ENCODE measurements around the gene C15orf39.
"Not testable (repeated sequence)": the region's sequence is repeated elsewhere in the genome, so short reads cannot be mapped to it uniquely, and the experiment has no call there.

C15orf39 gene

DNA sequence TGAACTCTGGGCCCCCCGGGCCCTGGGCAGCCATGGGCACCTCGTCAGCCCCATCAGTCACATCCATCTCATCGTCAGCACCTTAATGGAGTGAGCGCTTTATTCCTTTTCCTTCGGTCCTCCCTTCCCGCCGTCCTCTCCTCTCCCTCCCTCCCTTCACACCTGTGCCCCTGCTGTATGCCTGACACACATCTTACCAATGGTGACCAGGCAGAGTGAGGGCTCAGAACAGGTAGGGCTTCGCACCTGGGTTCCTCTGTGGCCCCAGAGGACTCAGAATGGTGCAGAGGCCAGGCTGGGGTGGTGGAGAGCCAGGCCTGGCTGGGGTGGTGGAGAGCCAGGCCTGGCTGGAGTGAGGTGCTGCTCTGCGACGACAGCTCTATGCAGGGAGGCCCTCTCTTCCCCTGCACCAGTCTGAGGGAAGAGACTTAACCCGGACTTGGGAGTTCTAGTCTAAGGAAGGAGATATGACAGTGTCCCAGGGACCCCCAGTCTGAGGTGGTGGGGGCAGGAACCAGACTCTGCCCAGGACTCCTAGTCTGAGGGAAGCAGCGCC lies 11.6 kb downstream of the C15orf39 start:
- no peak overlapping the region for H3K27ac ChIP-seq (ENCODE audit: low read depth, low read length, severe bottlenecking)
- H3K4me3 ChIP-seq (ENCODE audit: extremely low read depth, insufficient read depth, low read length, poor library complexity, severe bottlenecking), result no peak overlapping the region
- peaks cover 42% of the 10 kb centered on the region for H3K36me3 ChIP-seq (ENCODE audit: control insufficient read depth, insufficient read depth, low read length)
- H3K4me1 ChIP-seq (ENCODE audit: control insufficient read depth, insufficient read depth, low read length, poor library complexity, severe bottlenecking), result no peaks in the 10 kb centered on the region
- WGBS, 2 experiments (ENCODE audit: insufficient coverage in 2 of 2), result 90 to 91% methylated on average over 9 to 10 of the region's 12 CpGs
- no peaks in the 10 kb centered on the region for H3K9me3 ChIP-seq (ENCODE audit: control insufficient read depth, low read length)

DNA sequence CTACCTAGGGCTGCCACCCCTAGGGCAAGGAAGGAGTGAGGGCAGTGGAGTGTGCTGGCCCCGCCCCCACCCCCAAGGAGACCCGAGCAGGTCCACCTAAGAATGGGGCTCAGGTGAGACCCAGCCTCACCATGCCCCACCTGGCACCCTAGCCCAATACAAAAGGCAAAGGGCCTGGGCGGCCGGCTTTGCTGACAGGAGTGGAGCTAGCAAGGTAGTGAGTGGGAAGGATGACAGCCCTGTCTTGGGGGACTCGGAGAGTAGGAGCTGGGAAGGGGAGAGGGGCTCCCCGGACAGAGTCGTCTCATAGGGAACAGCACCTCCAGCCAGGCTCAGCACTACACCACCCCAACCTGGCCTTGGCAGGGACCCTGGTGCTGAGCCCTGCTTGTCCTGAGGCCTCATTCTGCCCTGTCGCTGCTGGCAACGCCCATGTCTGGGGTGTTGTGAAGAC lies 12.1 kb downstream of the C15orf39 start:
- 94 to 97% methylated on average over 2 to 9 of the region's 9 CpGs for WGBS, 2 experiments (ENCODE audit: insufficient coverage in 2 of 2)
- Histone ChIP-seq H3K27ac (ENCODE audit: low read depth, low read length, severe bottlenecking) (no peak overlapping the region), H3K4me3 (ENCODE audit: extremely low read depth, insufficient read depth, low read length, poor library complexity, severe bottlenecking) (no peak overlapping the region), H3K9me3 (ENCODE audit: control insufficient read depth, low read length) (no peaks in the 10 kb centered on the region), H3K36me3 (ENCODE audit: control insufficient read depth, insufficient read depth, low read length) (peaks cover 37% of the 10 kb centered on the region), H3K4me1 (ENCODE audit: control insufficient read depth, insufficient read depth, low read length, poor library complexity, severe bottlenecking) (no peaks in the 10 kb centered on the region)

DNA sequence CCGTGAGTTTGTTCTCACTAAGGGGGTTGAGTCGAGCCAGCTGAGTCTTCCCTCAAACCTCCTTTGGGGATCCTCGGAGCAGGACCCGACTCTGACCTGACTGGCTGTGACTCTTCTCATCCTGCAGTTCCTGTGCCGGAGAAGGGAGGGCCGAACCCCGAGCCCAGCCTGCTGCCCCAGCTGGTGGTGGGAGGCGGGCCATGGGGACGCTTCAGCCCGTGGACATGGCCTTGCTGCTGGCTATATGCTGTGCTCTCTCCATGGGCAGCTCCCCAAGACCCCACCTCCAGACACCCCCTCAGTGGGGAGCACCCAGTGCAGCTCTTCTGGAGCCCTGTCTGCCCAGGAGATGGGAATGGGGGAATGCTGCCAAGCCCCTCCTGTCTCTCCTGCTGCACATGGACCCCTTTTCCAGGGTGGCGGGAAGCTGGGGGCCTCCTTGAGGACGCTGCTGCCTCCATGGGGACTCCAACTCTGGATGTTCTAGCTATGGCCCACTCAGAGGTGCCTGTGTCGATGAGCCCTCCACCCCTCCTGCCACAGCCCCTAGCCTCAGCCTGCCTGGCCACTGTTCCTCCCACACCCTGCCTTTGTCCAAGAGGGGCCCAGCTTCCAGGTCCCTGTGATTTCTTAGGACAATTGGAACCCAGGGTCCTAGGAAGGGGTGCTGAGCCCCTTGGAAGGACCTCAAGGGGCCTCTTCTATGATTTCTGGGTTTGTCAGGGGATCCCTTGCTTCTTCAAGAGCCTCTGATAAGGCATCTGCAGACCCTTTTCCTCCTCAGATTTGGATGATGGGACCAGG lies 12.8 kb downstream of the C15orf39 start:
- Histone ChIP-seq H3K4me3 (ENCODE audit: extremely low read depth, insufficient read depth, low read length, poor library complexity, severe bottlenecking) (no peak overlapping the region), H3K9me3 (ENCODE audit: control insufficient read depth, low read length) (no peaks in the 10 kb centered on the region), H3K4me1 (ENCODE audit: control insufficient read depth, insufficient read depth, low read length, poor library complexity, severe bottlenecking) (no peaks in the 10 kb centered on the region), H3K36me3 (ENCODE audit: control insufficient read depth, insufficient read depth, low read length) (peaks cover 30% of the 10 kb centered on the region), H3K27ac (ENCODE audit: low read depth, low read length, severe bottlenecking) (no peak overlapping the region)
- WGBS, 2 experiments (ENCODE audit: insufficient coverage in 2 of 2), result 79 to 86% methylated on average over 9 to 10 of the region's 13 CpGs

DNA sequence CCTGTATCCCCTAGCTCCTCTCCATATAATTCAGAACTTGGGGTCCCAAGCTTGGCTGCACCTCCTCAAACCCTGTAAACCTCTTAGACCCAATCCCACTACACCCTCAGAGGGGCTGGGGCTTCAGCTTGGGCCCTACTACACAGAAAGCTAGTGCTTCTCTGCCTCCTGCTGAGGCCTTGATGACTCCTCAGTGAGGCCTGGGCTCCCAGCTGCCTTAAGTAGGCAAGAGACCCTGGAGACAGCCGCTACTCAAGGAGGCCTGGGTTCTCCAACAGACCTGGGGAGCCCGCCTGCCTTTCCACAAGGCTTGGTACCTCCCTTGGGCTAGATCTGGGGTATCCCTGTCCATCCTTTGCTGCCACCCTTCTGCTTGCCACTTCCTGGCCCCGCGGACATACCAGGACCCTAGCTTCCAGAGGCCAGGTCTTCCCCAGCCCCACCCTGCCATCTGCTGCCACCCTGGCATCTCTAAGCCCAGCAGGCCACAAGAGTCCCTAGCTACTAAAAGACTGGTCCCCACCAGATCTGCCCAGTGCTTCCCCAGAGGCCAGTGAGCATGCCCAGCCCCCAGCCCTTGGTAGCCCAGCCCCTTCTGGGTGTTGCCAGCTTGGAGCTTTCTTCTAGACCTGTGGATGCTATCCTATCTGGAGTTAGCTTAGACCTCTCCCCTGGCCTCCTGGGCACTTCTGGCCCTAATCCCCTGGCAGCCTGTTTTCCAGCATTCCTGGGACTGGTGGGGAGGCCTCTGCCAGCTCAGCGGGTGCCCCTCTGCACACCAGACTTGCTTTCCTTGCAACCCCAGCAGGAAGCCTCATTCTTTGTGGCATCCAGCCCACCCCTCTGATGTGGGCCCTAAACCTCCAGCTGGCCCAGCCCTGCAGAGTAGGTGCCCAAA lies 13.7 kb downstream of the C15orf39 start:
- H3K9me3 ChIP-seq (ENCODE audit: control insufficient read depth, low read length), result no peaks in the 10 kb centered on the region
- 90 to 94% methylated on average over 4 to 5 of the region's 5 CpGs for whole genome bisulfite sequencing, 2 experiments (ENCODE audit: insufficient coverage in 2 of 2)
- H3K4me1 ChIP-seq (ENCODE audit: control insufficient read depth, insufficient read depth, low read length, poor library complexity, severe bottlenecking), result no peaks in the 10 kb centered on the region
- H3K27ac ChIP-seq (ENCODE audit: low read depth, low read length, severe bottlenecking), result no peak overlapping the region
- H3K36me3 ChIP-seq (ENCODE audit: control insufficient read depth, insufficient read depth, low read length), result peaks cover 22% of the 10 kb centered on the region
- no peak overlapping the region for H3K4me3 ChIP-seq (ENCODE audit: extremely low read depth, insufficient read depth, low read length, poor library complexity, severe bottlenecking)

DNA sequence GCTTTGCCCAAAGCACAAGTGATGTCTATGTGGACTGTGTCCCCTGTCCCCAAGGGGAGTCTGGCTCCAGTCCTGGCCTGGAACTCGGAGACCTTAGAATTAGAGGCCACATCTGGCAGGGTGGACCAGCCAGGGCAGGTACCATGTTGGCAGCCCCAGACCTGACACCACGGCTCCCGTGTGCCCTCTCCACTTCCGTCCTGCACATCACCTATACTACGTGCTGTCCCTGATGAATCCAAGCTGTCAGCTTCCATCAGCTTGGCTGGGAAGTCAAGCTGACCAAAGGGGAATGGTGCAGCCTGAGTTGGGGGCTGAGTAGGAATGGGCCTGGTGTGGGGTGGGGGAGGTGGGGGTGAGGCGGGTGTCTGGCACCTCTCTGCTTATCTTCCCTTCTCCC lies 15.3 kb downstream of the C15orf39 start:
- Histone ChIP-seq H3K36me3 (ENCODE audit: control insufficient read depth, insufficient read depth, low read length) (peaks cover 6% of the 10 kb centered on the region), H3K27ac (ENCODE audit: low read depth, low read length, severe bottlenecking) (no peak overlapping the region), H3K4me1 (ENCODE audit: control insufficient read depth, insufficient read depth, low read length, poor library complexity, severe bottlenecking) (no peaks in the 10 kb centered on the region), H3K4me3 (ENCODE audit: extremely low read depth, insufficient read depth, low read length, poor library complexity, severe bottlenecking) (no peak overlapping the region), H3K9me3 (ENCODE audit: control insufficient read depth, low read length) (no peaks in the 10 kb centered on the region)
- WGBS, 2 experiments (ENCODE audit: insufficient coverage in 2 of 2), result 98 to 100% methylated on average over 4 to 5 of the region's 6 CpGs

DNA sequence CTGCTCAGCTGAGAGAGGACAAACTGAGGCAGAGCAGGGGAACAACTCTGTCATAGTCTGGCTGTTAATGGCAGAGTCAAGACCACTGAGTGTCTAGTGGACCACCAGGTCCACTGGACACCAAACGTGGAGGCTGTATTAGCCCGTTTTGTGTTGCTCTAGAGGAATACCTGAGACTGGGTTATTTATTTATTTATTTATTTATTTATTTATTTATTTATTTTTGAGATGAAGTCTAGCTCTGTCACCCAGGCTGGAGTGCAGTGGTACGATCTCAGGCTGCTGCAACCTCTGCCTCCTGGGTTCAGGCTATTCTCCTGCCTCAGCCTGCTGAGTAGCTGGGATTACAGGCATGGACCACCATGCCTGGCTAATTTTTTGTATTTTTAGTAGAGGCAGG lies 15.9 kb downstream of the C15orf39 start:
- H3K36me3 ChIP-seq (ENCODE audit: control insufficient read depth, insufficient read depth, low read length); H3K9me3 ChIP-seq (ENCODE audit: control insufficient read depth, low read length): not testable (repeated sequence)
- WGBS, 2 experiments (ENCODE audit: insufficient coverage in 2 of 2), result 88 to 100% methylated on average over 1 of the region's 3 CpGs

DNA sequence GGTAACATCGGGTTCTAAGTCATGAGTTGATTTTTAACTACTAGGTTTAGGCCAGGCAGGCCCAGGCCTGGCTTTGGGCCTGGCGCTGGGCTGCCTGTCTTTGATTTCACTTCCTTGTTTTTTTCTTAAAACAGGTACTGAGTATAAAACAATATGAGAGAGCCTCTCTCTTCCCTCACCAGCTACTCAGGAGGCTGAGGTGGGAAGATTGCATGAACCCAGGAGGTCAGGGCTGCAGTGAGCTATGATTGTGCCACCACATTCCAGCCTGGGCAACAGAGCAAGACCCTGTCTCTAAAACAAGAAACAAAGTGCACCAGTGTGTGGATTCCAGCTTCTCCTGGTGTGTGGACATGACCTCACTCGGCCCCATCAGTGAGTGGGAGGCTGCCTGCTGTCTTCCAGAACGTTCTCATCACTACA lies 17.8 kb downstream of the C15orf39 start:
- not testable (repeated sequence) for H3K36me3 ChIP-seq (ENCODE audit: control insufficient read depth, insufficient read depth, low read length); H3K27ac ChIP-seq (ENCODE audit: low read depth, low read length, severe bottlenecking); H3K9me3 ChIP-seq (ENCODE audit: control insufficient read depth, low read length); H3K4me1 ChIP-seq (ENCODE audit: control insufficient read depth, insufficient read depth, low read length, poor library complexity, severe bottlenecking); H3K4me3 ChIP-seq (ENCODE audit: extremely low read depth, insufficient read depth, low read length, poor library complexity, severe bottlenecking)
- WGBS, 2 experiments (ENCODE audit: insufficient coverage in 2 of 2), result 74 to 89% methylated on average over 2 to 3 of the region's 4 CpGs

More for the DNA sequence above, 15.9 kb downstream of the C15orf39 start:
- not testable (repeated sequence) for H3K4me3 ChIP-seq (ENCODE audit: extremely low read depth, insufficient read depth, low read length, poor library complexity, severe bottlenecking); H3K27ac ChIP-seq (ENCODE audit: low read depth, low read length, severe bottlenecking); H3K4me1 ChIP-seq (ENCODE audit: control insufficient read depth, insufficient read depth, low read length, poor library complexity, severe bottlenecking)

DNA sequence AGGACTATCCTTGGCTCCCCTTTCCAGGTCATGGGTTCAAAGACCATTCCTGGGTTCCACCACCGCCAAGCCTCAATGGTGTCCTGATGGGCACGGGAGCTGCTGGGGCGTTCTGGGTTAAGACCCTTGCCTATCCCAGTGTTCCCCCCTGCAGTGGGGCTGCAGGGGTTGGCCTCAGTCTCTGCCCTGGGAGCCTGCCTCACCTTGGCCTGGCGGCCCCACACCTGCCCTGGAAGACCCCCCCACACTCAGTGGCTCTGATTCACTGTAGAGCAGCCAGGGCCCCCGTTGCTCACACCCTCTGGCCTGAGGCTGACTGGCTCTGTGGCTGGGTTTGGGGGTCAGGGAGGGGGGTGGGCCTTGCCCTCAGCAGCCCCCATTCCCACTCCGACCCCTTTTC lies 22.0 kb downstream of the C15orf39 start:
- WGBS, 2 experiments (ENCODE audit: insufficient coverage in 2 of 2), result 83 to 87% methylated on average over 3 to 5 of the region's 6 CpGs
- Histone ChIP-seq H3K9me3 (ENCODE audit: control insufficient read depth, low read length) (no peaks in the 10 kb centered on the region), H3K4me1 (ENCODE audit: control insufficient read depth, insufficient read depth, low read length, poor library complexity, severe bottlenecking) (no peaks in the 10 kb centered on the region), H3K27ac (ENCODE audit: low read depth, low read length, severe bottlenecking) (no peak overlapping the region), H3K4me3 (ENCODE audit: extremely low read depth, insufficient read depth, low read length, poor library complexity, severe bottlenecking) (no peak overlapping the region), H3K36me3 (ENCODE audit: control insufficient read depth, insufficient read depth, low read length) (no peaks in the 10 kb centered on the region)

DNA sequence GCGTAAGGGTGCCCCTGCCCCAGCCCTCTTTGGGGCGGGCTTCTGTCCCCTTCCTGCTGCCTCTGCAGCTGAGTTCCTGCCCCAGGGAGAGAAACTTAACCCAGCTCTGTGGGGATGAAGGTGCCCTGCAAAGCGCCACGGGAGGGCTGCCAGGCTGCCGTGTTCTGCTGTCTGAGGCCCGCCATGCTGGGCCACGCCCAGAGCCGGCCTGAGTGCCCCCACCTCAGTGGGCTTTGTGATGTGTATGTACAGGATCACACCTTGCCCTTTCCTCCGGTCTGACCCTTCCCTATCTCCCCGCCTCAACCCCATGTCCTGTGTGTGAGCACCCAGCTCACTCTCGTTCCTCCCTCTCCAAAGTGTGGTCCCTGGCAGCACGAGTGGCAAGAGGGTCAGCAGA lies 22.6 kb downstream of the C15orf39 start:
- Histone ChIP-seq H3K27ac (ENCODE audit: low read depth, low read length, severe bottlenecking) (no peak overlapping the region), H3K9me3 (ENCODE audit: control insufficient read depth, low read length) (no peaks in the 10 kb centered on the region), H3K4me3 (ENCODE audit: extremely low read depth, insufficient read depth, low read length, poor library complexity, severe bottlenecking) (no peak overlapping the region), H3K4me1 (ENCODE audit: control insufficient read depth, insufficient read depth, low read length, poor library complexity, severe bottlenecking) (peaks cover 2% of the 10 kb centered on the region), H3K36me3 (ENCODE audit: control insufficient read depth, insufficient read depth, low read length) (no peaks in the 10 kb centered on the region)
- 86 to 92% methylated on average over 10 to 11 of the region's 12 CpGs for WGBS, 2 experiments (ENCODE audit: insufficient coverage in 2 of 2)

DNA sequence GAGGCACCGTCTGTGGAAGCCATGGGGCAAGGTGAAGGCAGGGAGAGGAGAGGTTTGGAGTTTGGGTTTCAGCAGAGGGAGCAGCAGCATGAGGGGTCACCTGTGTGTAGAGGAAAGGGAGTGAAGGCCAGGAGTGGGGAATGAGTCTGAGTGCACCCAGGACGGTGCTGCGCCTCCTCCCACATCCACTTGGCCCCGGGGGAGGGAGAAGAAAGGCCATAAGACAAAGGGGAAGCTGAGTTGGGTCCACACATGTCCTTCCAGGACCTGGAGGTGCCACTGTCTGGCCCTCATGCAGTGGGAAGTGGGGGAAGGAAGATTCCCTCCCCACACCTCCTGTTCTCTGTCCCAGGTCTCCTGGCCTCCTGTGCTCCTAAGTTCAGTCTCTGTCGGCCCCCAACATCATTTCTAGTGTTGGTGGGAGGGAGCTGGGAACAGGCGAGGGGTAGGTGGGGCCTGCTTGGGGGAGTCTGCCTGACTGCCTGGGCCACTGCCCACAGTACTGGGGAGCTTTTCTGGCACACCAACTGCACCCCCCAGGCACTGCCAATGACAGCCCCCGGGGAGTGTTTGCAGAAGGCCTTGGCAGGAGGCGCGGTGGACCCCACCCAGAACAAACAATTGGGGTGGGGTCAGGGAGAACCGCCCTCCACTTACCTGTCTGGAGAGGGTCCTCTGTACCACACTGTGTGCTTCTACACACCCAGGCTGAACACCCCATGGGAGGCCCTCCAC lies 23.6 kb downstream of the C15orf39 start:
- H3K36me3 ChIP-seq (ENCODE audit: control insufficient read depth, insufficient read depth, low read length); H3K27ac ChIP-seq (ENCODE audit: low read depth, low read length, severe bottlenecking); H3K4me1 ChIP-seq (ENCODE audit: control insufficient read depth, insufficient read depth, low read length, poor library complexity, severe bottlenecking); H3K9me3 ChIP-seq (ENCODE audit: control insufficient read depth, low read length); H3K4me3 ChIP-seq (ENCODE audit: extremely low read depth, insufficient read depth, low read length, poor library complexity, severe bottlenecking): not testable (repeated sequence)
- WGBS, 2 experiments (ENCODE audit: insufficient coverage in 2 of 2), result 63 to 83% methylated on average over 1 to 2 of the region's 10 CpGs
